Upper lobe of right lung (tissue), 1 donor: ENCODE results near the gene ATP8B1. TPM values are rescaled to one million over a fixed set of nuclear protein-coding genes. Genes with fewer than 3 reads are reported as not detected.
A peak's percentile ranks its signal among the peaks of the same experiment; 100 is the strongest.

Source experiments
- ATAC-seq: fragments of 200-7000 bp; cut with Tn5 transposase; one replicate; pipeline ENCODE4 v1.9.1; 2020; ENCODE audit warnings: mild to moderate bottlenecking, moderate library complexity
- DNase-seq: peaks from one replicate; pipeline ENCODE4 v3.0.0-alpha.2; 2020
- H3K27ac ChIP-seq: fragments of 200-600 bp; one replicate; pipeline ENCODE4 v1.8.0; 2022
- H3K27me3 ChIP-seq: fragments of 200-600 bp; one replicate; pipeline ENCODE4 v1.8.0; 2022; ENCODE audit warnings: mild to moderate bottlenecking
- H3K36me3 ChIP-seq: fragments of 200-600 bp; one replicate; pipeline ENCODE4 v1.8.0; 2022
- H3K4me1 ChIP-seq: fragments of 200-600 bp; one replicate; pipeline ENCODE4 v1.8.0; 2022
- H3K4me3 ChIP-seq: fragments of 200-600 bp; one replicate; pipeline ENCODE4 v1.8.0; 2022; ENCODE audit warnings: mild to moderate bottlenecking
- H3K9me3 ChIP-seq: fragments of 200-600 bp; one replicate; pipeline ENCODE4 v1.8.0; 2022
- intact Hi-C: fragments of 100-400 bp; cut with DNase I; formaldehyde crosslinking; loops from one replicate; pipeline ENCODE4 v1.11.0; 2022
- total RNA-seq: library from RNA; stranded (reverse); fragmentation: NEBNext Ultra II Directional; extraction: Animal tissue kit (Norgen Biotek cat#: 25700); gene quantifications from one replicate; pipeline ENCODE4 v1.2.1, GENCODE V29; 2021
- TF ChIP-seq, protein P1 (sequence below): fragments of 200-600 bp; IDR thresholded peaks from one replicate; pipeline ENCODE4 v1.8.0; 2022; ENCODE audit warnings: antibody characterized with exemption
- donor health status: DM: no; HTN: yes; CAD: no; lungs with severe emphysema.

Gene ATP8B1
- total RNA-seq, 1 donor from 2014 or later = 30.7 TPM

DNA sequence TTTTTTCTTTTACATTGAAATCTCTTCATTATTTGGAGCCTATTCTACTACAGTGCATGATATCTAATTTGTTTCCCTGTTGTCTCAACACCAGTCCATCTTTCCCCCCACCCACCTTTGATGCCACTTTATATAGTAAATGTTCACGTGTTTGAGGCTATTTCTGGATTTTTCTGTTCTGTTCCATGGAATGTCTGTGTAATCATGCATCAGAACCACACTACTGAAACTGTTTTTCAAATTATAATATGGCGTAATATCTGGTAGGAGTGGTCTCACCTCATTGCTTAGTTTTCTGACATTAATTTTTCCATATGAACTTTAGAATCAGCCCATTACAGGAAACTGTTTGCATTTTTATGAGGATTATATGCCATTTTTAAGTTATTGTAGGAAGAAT is 162.4 kb downstream of the ATP8B1 start:
- TF ChIP-seq, protein P1, sequence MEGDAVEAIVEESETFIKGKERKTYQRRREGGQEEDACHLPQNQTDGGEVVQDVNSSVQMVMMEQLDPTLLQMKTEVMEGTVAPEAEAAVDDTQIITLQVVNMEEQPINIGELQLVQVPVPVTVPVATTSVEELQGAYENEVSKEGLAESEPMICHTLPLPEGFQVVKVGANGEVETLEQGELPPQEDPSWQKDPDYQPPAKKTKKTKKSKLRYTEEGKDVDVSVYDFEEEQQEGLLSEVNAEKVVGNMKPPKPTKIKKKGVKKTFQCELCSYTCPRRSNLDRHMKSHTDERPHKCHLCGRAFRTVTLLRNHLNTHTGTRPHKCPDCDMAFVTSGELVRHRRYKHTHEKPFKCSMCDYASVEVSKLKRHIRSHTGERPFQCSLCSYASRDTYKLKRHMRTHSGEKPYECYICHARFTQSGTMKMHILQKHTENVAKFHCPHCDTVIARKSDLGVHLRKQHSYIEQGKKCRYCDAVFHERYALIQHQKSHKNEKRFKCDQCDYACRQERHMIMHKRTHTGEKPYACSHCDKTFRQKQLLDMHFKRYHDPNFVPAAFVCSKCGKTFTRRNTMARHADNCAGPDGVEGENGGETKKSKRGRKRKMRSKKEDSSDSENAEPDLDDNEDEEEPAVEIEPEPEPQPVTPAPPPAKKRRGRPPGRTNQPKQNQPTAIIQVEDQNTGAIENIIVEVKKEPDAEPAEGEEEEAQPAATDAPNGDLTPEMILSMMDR = no peak
- ATAC-seq (no peak), DNase-seq (no peak)
- Histone ChIP-seq H3K4me3 (no peak overlapping the region), H3K9me3 (no peaks in the 10 kb centered on the region), H3K27ac (no peak overlapping the region), H3K4me1 (no peaks in the 10 kb centered on the region), H3K27me3 (no peaks in the 10 kb centered on the region), H3K36me3 (no peaks in the 10 kb centered on the region)
- intact Hi-C loops = no loop called here

DNA sequence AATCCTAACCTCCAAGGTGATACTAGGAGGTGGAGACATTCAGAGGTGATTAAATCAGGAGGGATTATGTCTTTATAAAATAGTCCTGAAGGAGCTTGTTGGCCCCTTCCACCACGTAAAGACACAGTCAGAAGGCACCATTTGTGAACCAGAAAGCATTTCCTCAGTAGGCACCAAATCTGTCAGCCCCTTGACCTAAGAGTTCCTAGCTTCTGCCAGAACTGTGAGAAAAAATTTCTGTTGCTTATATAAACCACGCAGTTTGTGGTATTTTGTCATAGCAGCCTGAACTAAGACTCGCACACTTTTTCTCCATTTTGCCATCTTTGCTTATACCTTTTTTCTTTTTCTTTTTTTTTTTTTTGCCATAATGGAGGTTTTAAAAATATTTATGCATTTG is 162.9 kb downstream of the ATP8B1 start:
- no peaks in the 10 kb centered on the region for H3K36me3 ChIP-seq
- intact Hi-C loops = no loop called here
- ATAC-seq (no peak), DNase-seq (no peak)
- no peak overlapping the region for H3K4me3 ChIP-seq
- TF ChIP-seq, protein P1 = no peak
- H3K27me3 ChIP-seq = no peaks in the 10 kb centered on the region
- H3K27ac ChIP-seq = no peak overlapping the region
- H3K4me1 ChIP-seq = no peaks in the 10 kb centered on the region
- H3K9me3 ChIP-seq = no peaks in the 10 kb centered on the region

DNA sequence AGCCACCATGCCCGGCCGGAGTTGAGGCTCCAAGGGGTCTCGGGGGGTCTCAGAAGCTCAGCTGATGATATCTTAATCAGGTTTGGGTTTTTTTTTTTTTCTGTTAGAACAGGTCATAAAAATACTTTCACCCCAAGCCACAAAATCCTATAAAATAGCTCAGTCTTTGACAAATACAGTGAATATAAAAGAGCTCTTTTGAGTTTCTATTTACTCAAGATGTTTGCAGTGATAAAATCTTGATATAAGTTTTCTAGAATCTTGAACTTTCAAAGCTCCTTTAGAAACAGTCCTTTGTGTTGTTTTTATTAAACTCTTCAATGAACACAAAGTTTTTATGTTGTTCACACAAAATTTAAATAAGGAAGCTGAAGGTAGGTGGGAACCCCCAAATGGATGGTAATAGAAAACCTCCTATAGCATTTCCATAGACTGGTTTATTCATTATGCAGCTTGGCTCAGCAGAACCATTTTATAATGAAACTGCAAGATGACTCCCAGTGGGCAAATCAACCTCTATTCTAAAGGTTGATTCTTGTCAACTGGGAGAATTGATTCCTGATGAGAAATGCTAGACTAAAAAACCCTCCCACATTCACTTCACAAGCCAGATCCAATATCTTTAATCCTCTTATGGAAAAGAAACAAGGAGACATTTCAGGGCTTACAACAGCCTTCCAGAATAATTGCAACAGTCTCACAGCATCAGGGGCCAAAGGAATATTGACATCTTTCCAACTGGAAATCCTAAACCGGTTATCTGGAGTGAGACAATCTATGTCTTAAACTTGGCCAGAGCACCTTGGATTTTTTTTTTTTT is 167.9 kb downstream of the ATP8B1 start:
- DNase-seq (no peak), ATAC-seq (no peak)
- H3K27me3 ChIP-seq = no peaks in the 10 kb centered on the region
- TF ChIP-seq, protein P1 = no peak
- H3K4me3 ChIP-seq = no peak overlapping the region
- no peaks in the 10 kb centered on the region for H3K9me3 ChIP-seq
- intact Hi-C loops = no loop called here
- no peaks in the 10 kb centered on the region for H3K36me3 ChIP-seq
- peaks cover 13% of the 10 kb centered on the region for H3K4me1 ChIP-seq
- H3K27ac ChIP-seq = no peak overlapping the region

DNA sequence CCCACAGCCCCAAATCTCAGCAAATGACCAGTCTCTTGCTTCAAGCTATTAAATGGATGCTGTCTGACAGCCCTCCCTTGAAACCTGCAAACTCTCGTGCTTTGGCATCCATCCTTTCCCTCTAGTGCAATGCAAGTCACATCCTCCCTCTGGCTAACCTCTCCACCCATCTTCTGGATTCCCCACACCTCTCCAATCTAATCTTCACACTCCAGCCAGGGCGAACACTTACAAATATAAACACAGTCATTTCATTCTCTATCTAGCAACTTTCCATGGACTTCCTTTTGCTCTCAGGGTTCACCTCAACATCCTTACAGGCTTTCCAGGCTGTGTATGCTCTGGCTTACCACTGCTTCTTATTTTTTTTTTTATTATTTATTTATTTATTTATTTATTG is 171.4 kb downstream of the ATP8B1 start:
- no peaks in the 10 kb centered on the region for H3K9me3 ChIP-seq
- no peaks in the 10 kb centered on the region for H3K27me3 ChIP-seq
- no peak overlapping the region for H3K27ac ChIP-seq
- intact Hi-C loops = no loop called here
- peaks cover 13% of the 10 kb centered on the region for H3K4me1 ChIP-seq
- TF ChIP-seq, protein P1 = no peak
- no peak for ATAC-seq
- no peak for DNase-seq
- no peak overlapping the region for H3K4me3 ChIP-seq
- no peaks in the 10 kb centered on the region for H3K36me3 ChIP-seq

DNA sequence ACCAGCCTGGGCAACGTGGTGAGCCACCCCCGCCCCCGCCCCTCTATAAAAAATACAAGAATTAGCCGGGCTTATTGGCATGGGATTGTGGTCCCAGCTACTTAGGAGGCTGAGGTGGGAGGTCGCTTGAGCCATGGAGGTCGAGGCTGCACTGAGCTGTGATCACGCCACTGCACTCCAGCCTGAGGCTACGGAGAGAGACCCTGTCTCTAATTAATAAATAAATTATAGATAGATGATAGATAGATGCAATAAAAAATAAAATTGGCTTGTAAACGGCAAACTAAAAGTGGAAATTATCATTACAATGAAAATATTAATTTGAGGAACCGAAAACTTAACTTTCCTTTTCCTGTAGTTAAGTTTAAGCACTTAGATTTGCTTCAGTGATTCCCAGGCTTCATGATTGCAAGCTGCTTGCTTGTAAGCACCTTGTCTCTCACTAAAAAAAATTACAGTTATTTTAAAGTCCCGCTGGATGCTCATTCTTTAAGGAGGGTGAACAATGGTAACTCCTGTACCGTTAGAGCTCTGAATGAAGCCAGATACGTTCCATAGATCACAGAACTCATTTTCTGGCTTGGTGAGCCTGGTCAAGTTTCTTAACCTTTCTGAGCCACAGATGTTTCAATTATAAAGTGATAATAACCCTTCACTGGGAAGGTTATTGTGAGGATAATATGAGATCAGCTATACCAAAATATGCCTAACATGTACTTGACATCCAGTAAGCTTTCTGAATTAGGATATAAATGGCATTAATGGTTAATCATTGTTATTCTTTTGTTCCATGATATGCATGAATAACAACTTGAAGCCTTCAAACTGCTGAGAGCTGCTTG is 172.1 kb downstream of the ATP8B1 start:
- H3K27me3 ChIP-seq = no peaks in the 10 kb centered on the region
- no peak for ATAC-seq
- peaks cover 13% of the 10 kb centered on the region for H3K4me1 ChIP-seq
- H3K4me3 ChIP-seq = peak overlapping the region; percentile 67
- H3K36me3 ChIP-seq = no peaks in the 10 kb centered on the region
- TF ChIP-seq, protein P1 = no peak
- DNase-seq = no peak
- peak overlapping the region; percentile 82 for H3K27ac ChIP-seq
- no peaks in the 10 kb centered on the region for H3K9me3 ChIP-seq
- intact Hi-C loops = no loop called here
